Upper lobe of left lung (tissue), 6 donors: ENCODE data around the gene GRIK2. TPM values are rescaled to one million over a fixed set of nuclear protein-coding genes. Genes with fewer than 3 reads are reported as not detected.

Source experiments
- ATAC-seq, 2 donors: fragments of 200-7000 bp; cut with Tn5 transposase; one replicate each; pipeline ENCODE4 v1.9.1; 2022; ENCODE audit warnings: mild to moderate bottlenecking in 2 of 2, moderate library complexity in 2 of 2; ENCODE audit not compliant: low FRiP score in 2 of 2
- DNase-seq, 2 donors: peaks; one replicate each; pipeline ENCODE4 v3.0.0-alpha.2; 2019 to 2020
- H3K27ac ChIP-seq, 4 donors: fragments of 200-600 bp; sonication (generic); one replicate each; pipeline ENCODE4 v1.5.1; 2016 to 2019
- H3K27me3 ChIP-seq, 4 donors: fragments of 200-600 bp; sonication (generic); one replicate each; pipeline ENCODE4 v1.5.1; 2017 to 2019
- H3K36me3 ChIP-seq, 4 donors: fragments of 200-600 bp; sonication (generic); one replicate each; pipeline ENCODE4 v1.5.1; 2016 to 2019
- H3K4me1 ChIP-seq, 4 donors: fragments of 200-600 bp; sonication (generic); one replicate each; pipeline ENCODE4 v1.5.1; 2018 to 2019
- H3K4me3 ChIP-seq, 4 donors: fragments of 200-600 bp; sonication (generic); one replicate each; pipeline ENCODE4 v1.5.1; 2017 to 2019; ENCODE audit warnings: mild to moderate bottlenecking in 2 of 4, moderate library complexity in 1 of 4
- H3K9me3 ChIP-seq, 4 donors: fragments of 200-600 bp; sonication (generic); one replicate each; pipeline ENCODE4 v1.5.1; 2018 to 2019
- CTCF ChIP-seq, 6 experiments: fragments of 450-650 bp in 4 of 6; fragments of 200-600 bp in 2 of 6; sonication (generic) in 2 of 6; IDR thresholded peaks; one replicate each; pipeline ENCODE4 v1.5.1; 2016 to 2019; ENCODE audit warnings: antibody characterized with exemption in 6 of 6
- EP300 ChIP-seq, 4 donors: sonication (generic); formaldehyde crosslinking; IDR thresholded peaks; one replicate each; pipeline ENCODE4 v1.5.1; 2017; ENCODE audit warnings: antibody characterized with exemption in 4 of 4, control low read depth in 2 of 4
- POLR2A ChIP-seq, 4 donors: fragments of 450-650 bp; IDR thresholded peaks; one replicate each; pipeline ENCODE4 v1.5.1; 2016 to 2017; ENCODE audit warnings: antibody characterized with exemption in 4 of 4, mild to moderate bottlenecking in 2 of 4
- POLR2AphosphoS5 ChIP-seq, 2 donors: sonication (generic); formaldehyde crosslinking; IDR thresholded peaks; one replicate each; pipeline ENCODE4 v1.5.1; 2017; ENCODE audit warnings: antibody characterized with exemption in 2 of 2
- WGBS, 2 donors: methylation state at CpG; one replicate each; pipeline ENCODE4 v1.1.5; 2017 to 2018; 5-methylcytosine and 5-hydroxymethylcytosine counted together
- total RNA-seq, 6 donors: library from RNA; depleted of rRNA in 4 of 6; stranded (reverse); fragments of >200 nt in 4 of 6; gene quantifications; one replicate each; pipeline versions ENCODE4 v1.1.0 to v1.2.1, GENCODE V29; 2016 to 2021
- donor health status: DM: no; HTN: no; CAD: no; lungs with moderate emphysema.
- donor health status: DM: no; HTN: yes; CAD: no; lungs with severe emphysema.

GRIK2 gene
- total RNA-seq, 6 donors from 2014 or later = 0.07 to 1.2 (median 0.50) TPM; not detected in 2

- Histone ChIP-seq H3K4me3 (no peak overlapping the region), H3K9me3 (no peaks in the 10 kb centered on the region), H3K4me1 (no peaks in the 10 kb centered on the region), H3K27me3 (no peaks in the 10 kb centered on the region), H3K27ac (no peak overlapping the region), H3K36me3 (no peaks in the 10 kb centered on the region)
- TF ChIP-seq POLR2A (IDR thresholded peaks at IDR 0.05) (no peak), CTCF (IDR thresholded peaks at IDR 0.05) (no peak), EP300 (IDR thresholded peaks at IDR 0.05) (no peak), POLR2AphosphoS5 (IDR thresholded peaks at IDR 0.05) (no peak)
- ATAC-seq (no peak), DNase-seq (no peak)
- 97 to 99% methylated on average over 2 of the region's 2 CpGs for WGBS, 2 donors
These were observed 65.3 kb downstream of the GRIK2 start for GRCh38 chr6:101458826-101459225.

GRCh38 chr6:101462576-101462975, 69.1 kb downstream of the GRIK2 start:
- no peak for DNase-seq
- Histone ChIP-seq H3K27me3 (no peaks in the 10 kb centered on the region), H3K36me3 (no peaks in the 10 kb centered on the region), H3K4me3 (no peak overlapping the region), H3K9me3 (no peaks in the 10 kb centered on the region), H3K27ac (no peak overlapping the region), H3K4me1 (no peaks in the 10 kb centered on the region)
- 53 to 67% methylated on average over 2 of the region's 2 CpGs for WGBS, 2 donors
- TF ChIP-seq POLR2A (IDR thresholded peaks at IDR 0.05) (no peak), EP300 (IDR thresholded peaks at IDR 0.05) (no peak), CTCF (IDR thresholded peaks at IDR 0.05) (no peak), POLR2AphosphoS5 (IDR thresholded peaks at IDR 0.05) (no peak)
- no peak for ATAC-seq

GRCh38 chr6:101465863-101466262, 72.4 kb downstream of the GRIK2 start:
- H3K9me3 ChIP-seq = no peaks in the 10 kb centered on the region
- no peak overlapping the region for H3K27ac ChIP-seq
- no peak overlapping the region for H3K4me3 ChIP-seq
- H3K4me1 ChIP-seq = no peaks in the 10 kb centered on the region
- TF ChIP-seq EP300 (IDR thresholded peaks at IDR 0.05) (no peak), POLR2AphosphoS5 (IDR thresholded peaks at IDR 0.05) (no peak), POLR2A (IDR thresholded peaks at IDR 0.05) (no peak), CTCF (IDR thresholded peaks at IDR 0.05) (no peak)
- 52 to 65% methylated on average over 1 of the region's 1 CpG for WGBS, 2 donors
- no peak for ATAC-seq
- H3K36me3 ChIP-seq = no peaks in the 10 kb centered on the region
- H3K27me3 ChIP-seq = no peaks in the 10 kb centered on the region
- no peak for DNase-seq

GRCh38 chr6:101477436-101477835, 83.9 kb downstream of the GRIK2 start:
- Histone ChIP-seq H3K36me3 (no peaks in the 10 kb centered on the region), H3K4me1 (no peaks in the 10 kb centered on the region), H3K9me3 (no peaks in the 10 kb centered on the region), H3K4me3 (no peak overlapping the region), H3K27ac (no peak overlapping the region), H3K27me3 (no peaks in the 10 kb centered on the region)
- WGBS, 2 donors = 70 to 77% methylated on average over 2 of the region's 2 CpGs
- no peak for ATAC-seq
- TF ChIP-seq POLR2A (IDR thresholded peaks at IDR 0.05) (no peak), POLR2AphosphoS5 (IDR thresholded peaks at IDR 0.05) (no peak), EP300 (IDR thresholded peaks at IDR 0.05) (no peak), CTCF (IDR thresholded peaks at IDR 0.05) (no peak)
- no peak for DNase-seq

- Histone ChIP-seq H3K27ac (no peak overlapping the region), H3K4me3 (no peak overlapping the region), H3K9me3 (no peaks in the 10 kb centered on the region), H3K4me1 (no peaks in the 10 kb centered on the region), H3K27me3 (no peaks in the 10 kb centered on the region), H3K36me3 (no peaks in the 10 kb centered on the region)
- no peak for TF ChIP-seq CTCF (IDR thresholded peaks at IDR 0.05)
- TF ChIP-seq EP300 (IDR thresholded peaks at IDR 0.05) = no peak
- no peak for TF ChIP-seq POLR2AphosphoS5 (IDR thresholded peaks at IDR 0.05)
- TF ChIP-seq POLR2A (IDR thresholded peaks at IDR 0.05) = no peak
- 79 to 80% methylated on average over 1 of the region's 1 CpG for WGBS, 2 donors
- ATAC-seq (no peak), DNase-seq (no peak)
These were observed 85.4 kb downstream of the GRIK2 start for GRCh38 chr6:101478891-101479290.
